ENCODE data around the gene KCNG4.

Gene KCNG4

GRCh38 chr16:84214451-84215066 lies 25.3 kb downstream of the KCNG4 start:
- Histone ChIP-seq H3K36me3 (ENCODE audit: insufficient read depth, low read length) (no peaks in the 10 kb centered on the region), H4K20me1 (ENCODE audit: insufficient read depth, low read length, poor library complexity, severe bottlenecking) (no peaks in the 10 kb centered on the region), H3K27me3 (ENCODE audit: insufficient read depth, low read length, poor library complexity, severe bottlenecking) (no peaks in the 10 kb centered on the region), H3K9me3 (ENCODE audit: insufficient read depth, low read depth, low read length) (no peaks in the 10 kb centered on the region), H3F3A (ENCODE audit: low read depth) (no peaks in the 10 kb centered on the region), H2AFZ (ENCODE audit: low read length) (no peak overlapping the region), H3K9me2 (replicated peaks; ENCODE audit: low read depth, low read length) (no peaks in the 10 kb centered on the region), H3K79me2 (ENCODE audit: insufficient read depth, low read length) (no peaks in the 10 kb centered on the region), H3K9ac (ENCODE audit: low read depth, low read length, poor library complexity, severe bottlenecking) (no peak overlapping the region), H3K4me3 (ENCODE audit: low read length, poor library complexity, severe bottlenecking) (no peak overlapping the region), H3K4me1 (ENCODE audit: insufficient read depth, low read length, poor library complexity, severe bottlenecking) (no peaks in the 10 kb centered on the region), H3K4me2 (ENCODE audit: low read depth, low read length, poor library complexity, severe bottlenecking) (no peak overlapping the region)
- TF ChIP-seq, protein P1, sequence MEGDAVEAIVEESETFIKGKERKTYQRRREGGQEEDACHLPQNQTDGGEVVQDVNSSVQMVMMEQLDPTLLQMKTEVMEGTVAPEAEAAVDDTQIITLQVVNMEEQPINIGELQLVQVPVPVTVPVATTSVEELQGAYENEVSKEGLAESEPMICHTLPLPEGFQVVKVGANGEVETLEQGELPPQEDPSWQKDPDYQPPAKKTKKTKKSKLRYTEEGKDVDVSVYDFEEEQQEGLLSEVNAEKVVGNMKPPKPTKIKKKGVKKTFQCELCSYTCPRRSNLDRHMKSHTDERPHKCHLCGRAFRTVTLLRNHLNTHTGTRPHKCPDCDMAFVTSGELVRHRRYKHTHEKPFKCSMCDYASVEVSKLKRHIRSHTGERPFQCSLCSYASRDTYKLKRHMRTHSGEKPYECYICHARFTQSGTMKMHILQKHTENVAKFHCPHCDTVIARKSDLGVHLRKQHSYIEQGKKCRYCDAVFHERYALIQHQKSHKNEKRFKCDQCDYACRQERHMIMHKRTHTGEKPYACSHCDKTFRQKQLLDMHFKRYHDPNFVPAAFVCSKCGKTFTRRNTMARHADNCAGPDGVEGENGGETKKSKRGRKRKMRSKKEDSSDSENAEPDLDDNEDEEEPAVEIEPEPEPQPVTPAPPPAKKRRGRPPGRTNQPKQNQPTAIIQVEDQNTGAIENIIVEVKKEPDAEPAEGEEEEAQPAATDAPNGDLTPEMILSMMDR (conservative IDR thresholded peaks at IDR 0.05; ENCODE audit: low read length): no peak
- no peak for TF ChIP-seq EZH2phosphoT487 (IDR thresholded peaks at IDR 0.05; ENCODE audit: borderline replicate concordance)

- Histone ChIP-seq H3K9ac (ENCODE audit: low read depth, low read length, poor library complexity, severe bottlenecking) (no peak overlapping the region), H4K20me1 (ENCODE audit: insufficient read depth, low read length, poor library complexity, severe bottlenecking) (no peaks in the 10 kb centered on the region), H2AFZ (ENCODE audit: low read length) (no peak overlapping the region), H3K9me2 (replicated peaks; ENCODE audit: low read depth, low read length) (no peaks in the 10 kb centered on the region), H3K9me3 (ENCODE audit: insufficient read depth, low read depth, low read length) (no peaks in the 10 kb centered on the region), H3K36me3 (ENCODE audit: insufficient read depth, low read length) (no peaks in the 10 kb centered on the region), H3F3A (ENCODE audit: low read depth) (no peaks in the 10 kb centered on the region), H3K27me3 (ENCODE audit: insufficient read depth, low read length, poor library complexity, severe bottlenecking) (no peaks in the 10 kb centered on the region), H3K79me2 (ENCODE audit: insufficient read depth, low read length) (no peaks in the 10 kb centered on the region), H3K4me3 (ENCODE audit: low read length, poor library complexity, severe bottlenecking) (no peak overlapping the region), H3K4me1 (ENCODE audit: insufficient read depth, low read length, poor library complexity, severe bottlenecking) (no peaks in the 10 kb centered on the region), H3K4me2 (ENCODE audit: low read depth, low read length, poor library complexity, severe bottlenecking) (no peak overlapping the region)
- TF ChIP-seq EZH2phosphoT487 (IDR thresholded peaks at IDR 0.05; ENCODE audit: borderline replicate concordance): no peak
- TF ChIP-seq, protein P1 (conservative IDR thresholded peaks at IDR 0.05; ENCODE audit: low read length): no peak
These were observed 27.2 kb downstream of the KCNG4 start for GRCh38 chr16:84212631-84213030.

GRCh38 chr16:84212154-84212553 lies 27.7 kb downstream of the KCNG4 start:
- no peaks in the 10 kb centered on the region for H3K9me2 ChIP-seq (replicated peaks; ENCODE audit: low read depth, low read length)

More at GRCh38 chr16:84212154-84212553, 27.7 kb downstream of the KCNG4 start:
- no peaks in the 10 kb centered on the region for H3K4me1 ChIP-seq (ENCODE audit: insufficient read depth, low read length, poor library complexity, severe bottlenecking)
- H3K4me2 ChIP-seq (ENCODE audit: low read depth, low read length, poor library complexity, severe bottlenecking): no peak overlapping the region
- no peak overlapping the region for H2AFZ ChIP-seq (ENCODE audit: low read length)
- no peak overlapping the region for H3K9ac ChIP-seq (ENCODE audit: low read depth, low read length, poor library complexity, severe bottlenecking)
- H3K9me3 ChIP-seq (ENCODE audit: insufficient read depth, low read depth, low read length): no peaks in the 10 kb centered on the region
- no peaks in the 10 kb centered on the region for H3K36me3 ChIP-seq (ENCODE audit: insufficient read depth, low read length)
- H3F3A ChIP-seq (ENCODE audit: low read depth): no peaks in the 10 kb centered on the region
- H4K20me1 ChIP-seq (ENCODE audit: insufficient read depth, low read length, poor library complexity, severe bottlenecking): no peaks in the 10 kb centered on the region
- no peaks in the 10 kb centered on the region for H3K79me2 ChIP-seq (ENCODE audit: insufficient read depth, low read length)
- TF ChIP-seq EZH2phosphoT487 (IDR thresholded peaks at IDR 0.05; ENCODE audit: borderline replicate concordance): no peak
- TF ChIP-seq, protein P1 (conservative IDR thresholded peaks at IDR 0.05; ENCODE audit: low read length): no peak
- H3K27me3 ChIP-seq (ENCODE audit: insufficient read depth, low read length, poor library complexity, severe bottlenecking): no peaks in the 10 kb centered on the region
- H3K4me3 ChIP-seq (ENCODE audit: low read length, poor library complexity, severe bottlenecking): no peak overlapping the region

All from Loucy (cell line).